Measurements from ENCODE around the gene KCNMA1.

DNA sequence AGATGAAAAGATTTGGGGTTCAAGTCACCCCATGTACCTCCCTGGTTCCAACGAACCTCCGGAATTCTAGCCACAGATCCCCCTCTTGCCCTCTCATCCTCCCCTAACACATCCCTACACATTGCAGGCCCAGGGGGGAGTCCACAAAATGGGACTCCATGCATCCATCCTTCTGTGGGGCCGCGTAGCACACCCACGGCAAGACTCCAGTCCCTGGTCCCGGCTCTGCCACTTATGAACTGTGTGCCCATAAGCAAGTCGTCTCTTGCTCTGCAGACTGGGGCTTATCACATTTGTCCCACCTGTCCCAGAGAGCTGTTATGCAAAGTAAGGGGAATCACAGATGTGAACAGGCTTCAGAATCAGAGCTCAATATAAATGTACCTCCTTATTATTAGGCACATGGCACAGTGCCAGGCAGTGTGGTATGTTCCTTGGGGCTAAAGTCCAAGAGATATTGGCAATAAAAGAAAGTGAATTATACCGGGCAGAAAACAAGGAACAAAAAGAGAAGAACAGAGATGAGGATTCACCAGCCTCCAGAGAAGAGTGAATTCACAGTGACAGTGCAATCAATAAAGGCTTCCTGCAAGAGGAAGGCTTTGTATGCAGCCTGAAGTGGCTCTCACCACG, 73.9 kb downstream of the KCNMA1 start:
- no peak for TF ChIP-seq CTCF (IDR thresholded peaks at IDR 0.05 in 8 of 11, conservative IDR thresholded peaks at IDR 0.05 in 3 of 11)
- TF ChIP-seq POLR2A (IDR thresholded peaks at IDR 0.05), result no peak
